Breast epithelium (tissue), 3 donors: ENCODE measurements around the gene AHSG.

Source experiments
- CTCF ChIP-seq, 3 donors: fragments of 450-650 bp; IDR thresholded peaks; one replicate each; pipeline ENCODE4 v1.5.1; 2016 to 2017; ENCODE audit warnings: antibody characterized with exemption in 3 of 3, mild to moderate bottlenecking in 3 of 3, moderate library complexity in 3 of 3
- POLR2A ChIP-seq: fragments of 450-650 bp; IDR thresholded peaks from one replicate; pipeline ENCODE4 v1.6.1; 2016; ENCODE audit warnings: antibody characterized with exemption, mild to moderate bottlenecking, moderate library complexity
- POLR2AphosphoS5 ChIP-seq, 3 donors: sonication (generic); formaldehyde crosslinking; IDR thresholded peaks; one replicate each; pipeline ENCODE4 v1.6.1; 2017; ENCODE audit warnings: antibody characterized with exemption in 3 of 3

DNA sequence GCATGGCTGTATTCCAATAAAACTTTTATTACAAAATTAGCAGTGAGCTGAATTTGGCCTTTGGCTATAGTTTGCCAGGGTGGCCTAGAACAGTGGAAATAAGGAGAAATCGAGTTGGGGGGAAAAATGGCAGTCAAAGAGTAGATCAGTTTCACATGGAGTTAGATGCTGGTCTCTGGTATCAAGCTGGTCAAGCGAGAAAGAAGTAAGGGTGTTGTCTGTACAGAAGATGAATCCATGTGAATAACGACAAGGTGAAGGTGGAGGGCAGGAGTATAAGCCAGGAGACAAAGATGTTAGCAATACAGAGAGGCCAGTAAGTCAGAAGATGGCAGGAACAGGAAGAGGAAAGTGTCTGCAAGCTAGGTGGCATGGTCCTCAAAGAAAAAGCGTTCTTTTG is 11.7 kb downstream of the AHSG start:
- TF ChIP-seq CTCF (IDR thresholded peaks at IDR 0.05) (no peak), POLR2A (no peak), POLR2AphosphoS5 (IDR thresholded peaks at IDR 0.05) (no peak)
